Esophagus squamous epithelium (tissue), 5 donors: Measurements from ENCODE around the gene DOC2B. TPM values are rescaled to one million over a fixed set of nuclear protein-coding genes. Genes with fewer than 3 reads are reported as not detected.
"Not testable (repeated sequence)": the region's sequence is repeated elsewhere in the genome, so short reads cannot be mapped to it uniquely, and the experiment has no call there.

Experiments
- DNase-seq: peaks from one replicate; lab custom pipeline; 2025; lab: John Stamatoyannopoulos, UW
- H3K27ac ChIP-seq, 4 donors: fragments of 200-600 bp; sonication (generic); one replicate each; pipeline ENCODE4 v1.5.1; 2016 to 2019; ENCODE audit warnings: mild to moderate bottlenecking in 1 of 4
- H3K27me3 ChIP-seq, 4 donors: fragments of 200-600 bp; sonication (generic); 1 replicate in 3 of 4; 2 replicates in 1 of 4; pipeline versions ENCODE4 v1.5.1 to v1.6.0; 2017 to 2021; ENCODE audit warnings: antibody characterized with exemption in 1 of 4
- H3K36me3 ChIP-seq, 3 donors: fragments of 200-600 bp; sonication (generic); one replicate each; pipeline ENCODE4 v1.5.1; 2016 to 2019
- H3K4me1 ChIP-seq, 3 donors: fragments of 200-600 bp; sonication (generic); one replicate each; pipeline ENCODE4 v1.5.1; 2017 to 2019
- H3K4me3 ChIP-seq, 4 donors: fragments of 200-600 bp; sonication (generic); 1 replicate in 3 of 4; 2 replicates in 1 of 4; pipeline ENCODE4 v1.5.1; 2016 to 2019; ENCODE audit warnings: mild to moderate bottlenecking in 2 of 4, moderate library complexity in 1 of 4
- H3K9me3 ChIP-seq, 3 donors: fragments of 200-600 bp; sonication (generic); one replicate each; pipeline ENCODE4 v1.5.1; 2016 to 2019
- POLR2A ChIP-seq, 4 donors: fragments of 450-650 bp; IDR thresholded peaks; one replicate each; pipeline ENCODE4 v1.6.1; 2017; ENCODE audit warnings: antibody characterized with exemption in 4 of 4, mild to moderate bottlenecking in 4 of 4, moderate library complexity in 3 of 4
- WGBS, 2 donors: methylation state at CpG; one replicate each; pipeline ENCODE4 v1.1.5; 2018; 5-methylcytosine and 5-hydroxymethylcytosine counted together
- intact Hi-C: fragments of 100-400 bp; cut with DNase I; formaldehyde crosslinking; loops from one replicate; pipeline ENCODE4 v1.15.0; 2022
- total RNA-seq, 4 donors: library from RNA; depleted of rRNA; stranded (reverse); fragments of >200 nt; gene quantifications; one replicate each; pipeline ENCODE4 v1.1.0, GENCODE V29; 2016
- TF ChIP-seq, protein P1 (sequence below), 6 experiments: fragments of 450-650 bp in 4 of 6; fragments of 200-600 bp in 2 of 6; sonication (generic) in 2 of 6; IDR thresholded peaks; one replicate each; pipeline ENCODE4 v1.5.1; 2016 to 2019; ENCODE audit warnings: antibody characterized with exemption in 6 of 6, mild to moderate bottlenecking in 4 of 6, moderate library complexity in 4 of 6
- donor health status: DM: yes; HTN: yes; CAD: no.

Gene DOC2B
- total RNA-seq, 4 donors from 2014 or later, result 8.4 to 44.9 (median 26.2) TPM

- 66 to 78% methylated on average over 8 of the region's 12 CpGs for WGBS, 2 donors
These were observed 42.4 kb upstream of the DOC2B start for GRCh38 chr17:223723-224471.

DNA sequence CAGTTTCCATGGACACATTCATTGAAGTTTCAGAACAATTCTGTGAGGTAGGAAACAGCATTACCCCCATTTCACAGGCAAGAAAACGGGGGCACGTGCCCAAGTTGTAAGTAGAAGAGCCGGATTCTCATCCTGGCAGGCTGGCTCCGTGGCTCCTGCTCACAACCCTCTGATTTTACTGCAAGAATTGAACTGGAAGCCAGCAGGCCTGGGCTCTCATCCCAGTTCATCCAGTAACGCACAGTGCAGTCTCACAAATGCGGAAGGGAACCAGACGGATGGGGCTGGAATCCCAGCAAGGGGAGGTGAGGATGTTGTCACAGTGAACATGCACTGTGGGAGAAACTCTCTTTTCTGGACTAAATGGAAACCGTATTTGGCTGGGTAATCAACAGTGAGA lies 40.7 kb upstream of the DOC2B start:
- Histone ChIP-seq H3K9me3 (no peaks in the 10 kb centered on the region), H3K27me3 (no peaks in the 10 kb centered on the region), H3K36me3 (no peaks in the 10 kb centered on the region), H3K4me3 (no peak overlapping the region), H3K4me1 (no peaks in the 10 kb centered on the region), H3K27ac (no peak overlapping the region)
- intact Hi-C loops, result no loop called here
- no peak for DNase-seq
- TF ChIP-seq POLR2A (IDR thresholded peaks at IDR 0.05), result no peak
- TF ChIP-seq, protein P1, sequence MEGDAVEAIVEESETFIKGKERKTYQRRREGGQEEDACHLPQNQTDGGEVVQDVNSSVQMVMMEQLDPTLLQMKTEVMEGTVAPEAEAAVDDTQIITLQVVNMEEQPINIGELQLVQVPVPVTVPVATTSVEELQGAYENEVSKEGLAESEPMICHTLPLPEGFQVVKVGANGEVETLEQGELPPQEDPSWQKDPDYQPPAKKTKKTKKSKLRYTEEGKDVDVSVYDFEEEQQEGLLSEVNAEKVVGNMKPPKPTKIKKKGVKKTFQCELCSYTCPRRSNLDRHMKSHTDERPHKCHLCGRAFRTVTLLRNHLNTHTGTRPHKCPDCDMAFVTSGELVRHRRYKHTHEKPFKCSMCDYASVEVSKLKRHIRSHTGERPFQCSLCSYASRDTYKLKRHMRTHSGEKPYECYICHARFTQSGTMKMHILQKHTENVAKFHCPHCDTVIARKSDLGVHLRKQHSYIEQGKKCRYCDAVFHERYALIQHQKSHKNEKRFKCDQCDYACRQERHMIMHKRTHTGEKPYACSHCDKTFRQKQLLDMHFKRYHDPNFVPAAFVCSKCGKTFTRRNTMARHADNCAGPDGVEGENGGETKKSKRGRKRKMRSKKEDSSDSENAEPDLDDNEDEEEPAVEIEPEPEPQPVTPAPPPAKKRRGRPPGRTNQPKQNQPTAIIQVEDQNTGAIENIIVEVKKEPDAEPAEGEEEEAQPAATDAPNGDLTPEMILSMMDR (IDR thresholded peaks at IDR 0.05), result no peak
- WGBS, 2 donors, result 77 to 85% methylated on average over 7 to 8 of the region's 8 CpGs

More at GRCh38 chr17:223723-224471, 42.4 kb upstream of the DOC2B start:
- H3K4me1 ChIP-seq, result no peaks in the 10 kb centered on the region
- intact Hi-C loops, result no loop called here
- H3K9me3 ChIP-seq, result no peaks in the 10 kb centered on the region
- no peaks in the 10 kb centered on the region for H3K27me3 ChIP-seq
- TF ChIP-seq POLR2A (IDR thresholded peaks at IDR 0.05), result no peak
- TF ChIP-seq, protein P1 (IDR thresholded peaks at IDR 0.05), result no peak
- H3K27ac ChIP-seq, result no peak overlapping the region
- no peaks in the 10 kb centered on the region for H3K36me3 ChIP-seq
- no peak for DNase-seq
- no peak overlapping the region for H3K4me3 ChIP-seq

DNA sequence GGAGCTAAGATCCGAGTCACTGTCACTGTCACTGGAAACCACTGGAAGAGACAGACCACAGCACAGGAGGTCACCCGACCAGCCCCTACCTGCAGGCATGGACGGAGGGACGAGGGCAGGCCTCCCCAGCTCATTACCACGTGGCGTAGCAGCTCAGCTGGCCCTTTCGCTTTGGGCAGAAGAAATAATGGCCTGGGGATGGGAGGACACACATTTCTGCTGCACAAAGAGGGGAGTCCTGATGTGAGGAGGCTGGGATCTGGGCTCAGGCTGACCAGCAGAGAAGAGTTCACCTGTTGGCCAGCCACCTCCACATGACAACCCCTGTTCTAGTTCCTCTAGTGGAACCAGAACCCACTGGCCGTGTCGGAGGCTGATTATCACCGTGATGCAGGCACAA lies 38.2 kb upstream of the DOC2B start:
- H3K4me3 ChIP-seq, result no peak overlapping the region
- H3K4me1 ChIP-seq, result peaks cover 0 to 4% (median 0%) of the 10 kb centered on the region in 3 donors
- H3K36me3 ChIP-seq, result no peaks in the 10 kb centered on the region
- WGBS, 2 donors, result 95% methylated on average over 7 of the region's 10 CpGs; no CpG with 5 or more reads in 1 of the 2 donors
- H3K27me3 ChIP-seq, result no peaks in the 10 kb centered on the region
- H3K9me3 ChIP-seq, result no peaks in the 10 kb centered on the region
- intact Hi-C loops, result no loop called here
- H3K27ac ChIP-seq, result no peak overlapping the region
- TF ChIP-seq POLR2A (IDR thresholded peaks at IDR 0.05), result no peak
- TF ChIP-seq, protein P1 (IDR thresholded peaks at IDR 0.05), result no peak
- DNase-seq, result no peak

DNA sequence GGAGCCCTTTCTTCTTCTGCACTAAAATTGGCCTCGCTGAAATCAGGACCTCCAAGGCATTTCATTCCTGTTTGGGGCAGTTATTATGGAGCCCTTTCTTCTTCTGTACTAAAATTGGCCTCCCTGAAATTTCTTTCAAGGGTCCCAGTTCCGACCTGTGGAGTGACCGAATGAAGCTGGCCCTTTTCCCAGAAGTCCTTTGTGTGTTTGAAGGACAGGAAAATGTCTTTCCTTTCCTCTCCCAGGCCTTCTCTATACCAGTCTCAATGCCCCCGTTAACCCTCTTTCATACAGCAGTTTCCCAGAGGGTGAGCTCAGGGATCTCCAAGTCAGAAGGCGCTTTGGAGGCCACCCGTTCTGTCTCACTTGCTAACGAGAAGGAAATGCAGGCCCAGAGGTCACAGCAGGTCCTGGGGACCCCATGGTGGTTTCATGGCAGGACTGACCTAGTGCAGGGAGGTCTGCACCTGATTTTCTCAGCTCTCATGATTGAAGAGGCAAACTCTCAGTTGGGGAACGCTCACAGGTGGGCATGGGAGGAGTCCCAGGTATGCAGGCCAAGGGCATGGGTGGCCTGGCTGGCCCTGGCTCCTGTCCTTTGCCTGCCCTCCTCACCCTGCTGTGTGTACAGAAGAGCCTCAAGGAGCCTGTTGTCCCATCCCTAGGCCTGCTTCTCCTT lies 37.1 kb upstream of the DOC2B start:
- Histone ChIP-seq H3K27me3 (no peaks in the 10 kb centered on the region), H3K9me3 (no peaks in the 10 kb centered on the region), H3K27ac (no peak overlapping the region), H3K36me3 (no peaks in the 10 kb centered on the region), H3K4me3 (no peak overlapping the region), H3K4me1 (peaks cover 0 to 4% (median 0%) of the 10 kb centered on the region in 3 donors)
- intact Hi-C loops, result no loop called here
- 66 to 70% methylated on average over 5 to 7 of the region's 8 CpGs for WGBS, 2 donors
- TF ChIP-seq, protein P1 (IDR thresholded peaks at IDR 0.05), result no peak
- TF ChIP-seq POLR2A (IDR thresholded peaks at IDR 0.05), result no peak
- no peak for DNase-seq

- 44 to 50% methylated on average over 2 of the region's 2 CpGs for WGBS, 2 donors
- no peaks in the 10 kb centered on the region for H3K27me3 ChIP-seq
- no peak for DNase-seq
- no peak overlapping the region for H3K4me3 ChIP-seq
- no peak overlapping the region for H3K27ac ChIP-seq
- intact Hi-C loops, result no loop called here
- H3K4me1 ChIP-seq, result peaks cover 0 to 4% (median 0%) of the 10 kb centered on the region in 3 donors
- H3K9me3 ChIP-seq, result no peaks in the 10 kb centered on the region
- peaks cover 0 to 9% (median 0%) of the 10 kb centered on the region in 3 donors for H3K36me3 ChIP-seq
- TF ChIP-seq, protein P1 (IDR thresholded peaks at IDR 0.05), result no peak
- no peak for TF ChIP-seq POLR2A (IDR thresholded peaks at IDR 0.05)
These were observed 35.2 kb upstream of the DOC2B start for GRCh38 chr17:216625-217024.

- H3K9me3 ChIP-seq, intact Hi-C loops, H3K4me1 ChIP-seq, H3K27me3 ChIP-seq: not testable (repeated sequence)
- Histone ChIP-seq H3K27ac (peak overlapping the region in 1 of 4 donors; percentile 30), H3K36me3 (peaks cover 0 to 13% (median 0%) of the 10 kb centered on the region in 3 donors), H3K4me3 (peak overlapping the region in 1 of 4 donors; percentile 19)
- 76 to 90% methylated on average over 10 to 12 of the region's 29 CpGs for WGBS, 2 donors
- peak; percentile 41 for DNase-seq
These were observed 34.4 kb upstream of the DOC2B start for GRCh38 chr17:215563-216478.
